ENCODE results near the gene ASB6.

Gene ASB6

GRCh38 chr9:129653823-129654553, 12.0 kb upstream of the ASB6 start:
- TF ChIP-seq FOXP2 (optimal IDR thresholded peaks at IDR 0.05; ENCODE audit: borderline replicate concordance, extremely low read depth, extremely low read length, insufficient read depth) (no peak), REST (IDR thresholded peaks at IDR 0.05; ENCODE audit: insufficient read depth in 1 of 2, low read depth in 2 of 2, low read length in 2 of 2) (no peak), SIN3A (IDR thresholded peaks at IDR 0.05; ENCODE audit: borderline replicate concordance, insufficient read depth, low read length) (no peak), POLR2AphosphoS5 (IDR thresholded peaks at IDR 0.05; ENCODE audit: low read depth, low read length) (no peak), TAF1 (IDR thresholded peaks at IDR 0.05; ENCODE audit: borderline replicate concordance, insufficient read depth, low read length) (no peak)

DNA sequence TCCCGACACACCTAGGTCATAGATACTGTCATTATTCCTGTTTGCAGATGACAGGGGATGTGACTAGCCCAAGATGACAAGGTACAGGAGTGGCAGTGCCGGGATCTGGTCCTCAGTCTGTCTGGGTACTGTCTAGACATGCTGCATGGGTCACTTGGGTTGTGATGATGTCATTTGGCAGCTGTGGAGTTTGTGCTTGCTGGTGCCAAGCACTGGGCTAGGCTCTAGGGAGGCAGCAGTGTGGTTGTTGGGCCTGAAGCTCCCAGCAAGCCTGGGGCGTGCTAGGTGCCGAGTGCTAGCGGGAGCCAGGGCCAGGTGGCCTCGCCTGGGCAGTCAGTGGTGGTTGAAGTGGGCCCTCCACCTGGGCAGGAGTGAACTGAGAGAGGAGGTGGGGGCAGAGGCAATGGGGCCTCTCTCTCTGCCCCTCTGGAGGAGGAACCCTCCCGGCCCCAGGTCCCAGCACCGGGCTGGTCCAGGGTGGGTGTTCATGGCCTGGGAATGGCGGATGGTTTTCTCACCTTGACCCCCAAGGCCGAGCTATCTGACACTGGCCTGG, 8.8 kb upstream of the ASB6 start:
- TF ChIP-seq FOXP2 (optimal IDR thresholded peaks at IDR 0.05; ENCODE audit: borderline replicate concordance, extremely low read depth, extremely low read length, insufficient read depth), result no peak
- TF ChIP-seq SIN3A (IDR thresholded peaks at IDR 0.05; ENCODE audit: borderline replicate concordance, insufficient read depth, low read length), result no peak
- TF ChIP-seq TAF1 (IDR thresholded peaks at IDR 0.05; ENCODE audit: borderline replicate concordance, insufficient read depth, low read length), result no peak
- TF ChIP-seq REST (IDR thresholded peaks at IDR 0.05; ENCODE audit: insufficient read depth in 1 of 2, low read depth in 2 of 2, low read length in 2 of 2), result no peak
- no peak for TF ChIP-seq POLR2AphosphoS5 (IDR thresholded peaks at IDR 0.05; ENCODE audit: low read depth, low read length)

- TF ChIP-seq REST (IDR thresholded peaks at IDR 0.05; ENCODE audit: insufficient read depth in 1 of 2, low read depth in 2 of 2, low read length in 2 of 2) (no peak), POLR2AphosphoS5 (IDR thresholded peaks at IDR 0.05; ENCODE audit: low read depth, low read length) (no peak), SIN3A (IDR thresholded peaks at IDR 0.05; ENCODE audit: borderline replicate concordance, insufficient read depth, low read length) (no peak), FOXP2 (optimal IDR thresholded peaks at IDR 0.05; ENCODE audit: borderline replicate concordance, extremely low read depth, extremely low read length, insufficient read depth) (no peak), TAF1 (IDR thresholded peaks at IDR 0.05; ENCODE audit: borderline replicate concordance, insufficient read depth, low read length) (no peak)
Measured at GRCh38 chr9:129649726-129650679, 8.1 kb upstream of the ASB6 start.

GRCh38 chr9:129648764-129649115, 6.8 kb upstream of the ASB6 start:
- TF ChIP-seq TAF1 (IDR thresholded peaks at IDR 0.05; ENCODE audit: borderline replicate concordance, insufficient read depth, low read length) (no peak), REST (IDR thresholded peaks at IDR 0.05; ENCODE audit: insufficient read depth in 1 of 2, low read depth in 2 of 2, low read length in 2 of 2) (no peak), POLR2AphosphoS5 (IDR thresholded peaks at IDR 0.05; ENCODE audit: low read depth, low read length) (no peak), FOXP2 (optimal IDR thresholded peaks at IDR 0.05; ENCODE audit: borderline replicate concordance, extremely low read depth, extremely low read length, insufficient read depth) (no peak), SIN3A (IDR thresholded peaks at IDR 0.05; ENCODE audit: borderline replicate concordance, insufficient read depth, low read length) (no peak)
